PFSK-1 (cell line): ENCODE measurements around the gene DGKI.

Experiments
- FOXP2 ChIP-seq: optimal IDR thresholded peaks from 2 replicates; pipeline ENCODE3; 2011; ENCODE audit warnings: borderline replicate concordance, control low read depth, inconsistent platforms; ENCODE audit not compliant: insufficient read depth; ENCODE audit errors: extremely low read length, extremely low read depth
- POLR2AphosphoS5 ChIP-seq: IDR thresholded peaks from 2 replicates; pipeline ENCODE4 v1.6.1; 2012; ENCODE audit warnings: low read depth, mild to moderate bottlenecking, control low read depth, low read length, moderate library complexity
- REST ChIP-seq, 2 experiments: IDR thresholded peaks; 2 replicates each; pipeline versions ENCODE4 v1.6.1 to v1.8.0; 2011 to 2012; ENCODE audit warnings: low read depth in 2 of 2, low read length in 2 of 2, control low read depth in 1 of 2, inconsistent platforms in 1 of 2, mild to moderate bottlenecking in 1 of 2, moderate library complexity in 1 of 2; ENCODE audit not compliant: insufficient read depth in 1 of 2
- SIN3A ChIP-seq: IDR thresholded peaks from 2 replicates; pipeline ENCODE4 v1.6.1; 2012; ENCODE audit warnings: mild to moderate bottlenecking, low read length, moderate library complexity, borderline replicate concordance; ENCODE audit not compliant: insufficient read depth
- TAF1 ChIP-seq: IDR thresholded peaks from 2 replicates; pipeline ENCODE4 v1.6.1; 2012; ENCODE audit warnings: low read length, control low read depth, borderline replicate concordance; ENCODE audit not compliant: insufficient read depth

DGKI gene

DNA sequence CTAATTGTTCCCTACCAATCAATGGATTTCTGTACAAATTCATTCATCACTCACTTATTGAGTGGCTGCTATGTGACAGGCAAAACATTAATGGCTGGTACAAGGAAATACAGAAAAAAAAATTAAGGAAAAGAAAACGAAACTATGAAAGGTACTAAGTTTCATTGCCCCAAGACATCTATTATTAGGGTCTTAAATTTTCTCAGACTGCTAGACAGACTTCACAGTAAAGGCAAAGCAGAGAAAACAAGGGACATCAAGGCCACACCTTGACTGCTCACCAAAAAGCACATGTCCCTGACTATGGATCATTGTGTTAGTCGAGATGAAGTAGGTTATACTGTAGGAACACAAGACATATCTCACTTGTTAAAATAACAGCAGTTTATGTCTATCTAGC is 36.5 kb downstream of the DGKI start:
- TF ChIP-seq TAF1 = no peak
- no peak for TF ChIP-seq FOXP2
- no peak for TF ChIP-seq REST (IDR thresholded peaks at IDR 0.05; ENCODE audit: insufficient read depth in 1 of 2, low read depth in 2 of 2, low read length in 2 of 2)
- TF ChIP-seq POLR2AphosphoS5 = no peak
- no peak for TF ChIP-seq SIN3A

DNA sequence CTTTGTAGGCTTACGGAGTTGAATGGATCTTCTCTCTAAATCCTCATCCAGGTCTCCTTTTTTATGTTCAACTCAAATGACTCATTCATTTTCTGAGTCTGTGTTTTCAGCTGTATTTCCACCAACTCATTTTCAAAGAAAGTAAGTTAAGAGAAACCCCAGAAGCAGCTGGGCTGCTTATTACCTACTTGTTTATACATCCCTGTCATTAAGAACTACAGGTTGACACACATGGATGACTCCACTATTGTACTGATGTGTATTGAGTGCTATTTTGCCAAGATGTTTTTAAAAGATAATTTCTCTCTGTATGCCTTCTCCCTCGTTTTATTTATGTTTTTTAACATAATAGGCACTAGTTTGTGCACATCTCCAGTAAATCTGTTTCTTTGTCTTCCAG is 41.9 kb downstream of the DGKI start:
- TF ChIP-seq TAF1 = no peak
- TF ChIP-seq SIN3A = no peak
- TF ChIP-seq FOXP2 = no peak
- TF ChIP-seq REST (IDR thresholded peaks at IDR 0.05; ENCODE audit: insufficient read depth in 1 of 2, low read depth in 2 of 2, low read length in 2 of 2) = no peak
- TF ChIP-seq POLR2AphosphoS5 = no peak

GRCh38 chr7:137801491-137801890 is 45.3 kb downstream of the DGKI start:
- TF ChIP-seq FOXP2 = no peak
- TF ChIP-seq REST (IDR thresholded peaks at IDR 0.05; ENCODE audit: insufficient read depth in 1 of 2, low read depth in 2 of 2, low read length in 2 of 2) = no peak
- no peak for TF ChIP-seq POLR2AphosphoS5
- no peak for TF ChIP-seq TAF1
- no peak for TF ChIP-seq SIN3A

GRCh38 chr7:137801003-137801402 is 45.8 kb downstream of the DGKI start:
- TF ChIP-seq SIN3A (no peak), POLR2AphosphoS5 (no peak), REST (IDR thresholded peaks at IDR 0.05; ENCODE audit: insufficient read depth in 1 of 2, low read depth in 2 of 2, low read length in 2 of 2) (no peak), TAF1 (no peak), FOXP2 (no peak)

GRCh38 chr7:137798073-137798763 is 48.6 kb downstream of the DGKI start:
- TF ChIP-seq SIN3A (no peak), REST (IDR thresholded peaks at IDR 0.05; ENCODE audit: insufficient read depth in 1 of 2, low read depth in 2 of 2, low read length in 2 of 2) (no peak), POLR2AphosphoS5 (no peak), FOXP2 (no peak), TAF1 (no peak)
